Thoracic aorta (tissue), 2 donors: ENCODE measurements around the gene JMJD4. TPM values are rescaled to one million over a fixed set of nuclear protein-coding genes. Genes with fewer than 3 reads are reported as not detected.
A peak's percentile ranks its signal among the peaks of the same experiment; 100 is the strongest.

Experiments
- ATAC-seq: fragments of 150-250 bp; one replicate; pipeline ENCODE4 v1.8.0; 2017; ENCODE audit warnings: low read depth; ENCODE audit not compliant: insufficient number of reproducible peaks, low FRiP score
- DNase-seq: peaks from one replicate; pipeline ENCODE4 v3.0.0-alpha.2; 2020; ENCODE audit warnings: low spot score
- H3K27ac ChIP-seq, 2 donors: fragments of 200-600 bp; sonication (generic); 1 replicate in 1 of 2; 2 replicates in 1 of 2; pipeline ENCODE4 v1.5.1; 2016; ENCODE audit warnings: mild to moderate bottlenecking in 2 of 2, moderate library complexity in 2 of 2
- H3K27me3 ChIP-seq: fragments of 200-600 bp; sonication (generic); replicated peaks from 2 replicates; pipeline ENCODE4 v1.6.0; 2016; ENCODE audit warnings: mild to moderate bottlenecking; ENCODE audit not compliant: insufficient read depth
- H3K36me3 ChIP-seq: fragments of 200-600 bp; sonication (generic); one replicate; pipeline ENCODE4 v1.5.1; 2016
- H3K4me1 ChIP-seq, 2 donors: fragments of 200-600 bp; sonication (generic); 1 replicate in 1 of 2; 2 replicates in 1 of 2; pipeline versions ENCODE4 v1.5.1 to v1.6.0; 2016; ENCODE audit warnings: low read depth in 2 of 2, mild to moderate bottlenecking in 1 of 2; ENCODE audit not compliant: control insufficient read depth in 1 of 2
- H3K4me3 ChIP-seq: fragments of 200-600 bp; sonication (generic); 2 replicates; pipeline ENCODE4 v1.5.1; 2016; ENCODE audit warnings: mild to moderate bottlenecking
- H3K9me3 ChIP-seq: fragments of 200-600 bp; sonication (generic); 2 replicates; pipeline ENCODE4 v1.5.1; 2016
- CTCF ChIP-seq: fragments of 200-600 bp; sonication (generic); IDR thresholded peaks from one replicate; pipeline ENCODE4 v1.5.1; 2019; ENCODE audit warnings: antibody characterized with exemption
- total RNA-seq, 2 donors: library from RNA; depleted of rRNA; stranded (reverse); fragments of >200 nt; gene quantifications; one replicate each; pipeline versions ENCODE4 v1.1.0 to v1.2.3, GENCODE V29; 2016

The JMJD4 gene
- total RNA-seq, 2 donors from 2014 or later: 19.4 to 24.2 TPM

- no peaks in the 10 kb centered on the region for H3K9me3 ChIP-seq
- TF ChIP-seq CTCF: no peak
- no peaks in the 10 kb centered on the region for H3K27me3 ChIP-seq
- H3K4me1 ChIP-seq: peaks cover 0 to 17% of the 10 kb centered on the region in 2 donors
- no peak overlapping the region for H3K4me3 ChIP-seq
- H3K27ac ChIP-seq: no peak overlapping the region
- ATAC-seq (no peak), DNase-seq (no peak)
- H3K36me3 ChIP-seq: no peaks in the 10 kb centered on the region
Measured at GRCh38 chr1:227776331-227776771, 41.2 kb upstream of the JMJD4 start.

GRCh38 chr1:227775841-227776240, 40.7 kb upstream of the JMJD4 start:
- Histone ChIP-seq H3K27ac (no peak overlapping the region), H3K36me3 (no peaks in the 10 kb centered on the region), H3K9me3 (no peaks in the 10 kb centered on the region), H3K27me3 (no peaks in the 10 kb centered on the region), H3K4me3 (no peak overlapping the region), H3K4me1 (peaks cover 0 to 17% of the 10 kb centered on the region in 2 donors)
- TF ChIP-seq CTCF: no peak
- DNase-seq (no peak), ATAC-seq (no peak)

GRCh38 chr1:227774821-227775661, 39.9 kb upstream of the JMJD4 start:
- no peak for ATAC-seq
- DNase-seq: no peak
- Histone ChIP-seq H3K36me3 (peaks cover 3% of the 10 kb centered on the region), H3K9me3 (no peaks in the 10 kb centered on the region), H3K4me3 (peak overlapping the region; percentile 34), H3K27me3 (no peaks in the 10 kb centered on the region), H3K4me1 (peaks cover 0 to 17% of the 10 kb centered on the region in 2 donors), H3K27ac (no peak overlapping the region)
- TF ChIP-seq CTCF: no peak

GRCh38 chr1:227774051-227774731, 39.1 kb upstream of the JMJD4 start:
- ATAC-seq: no peak
- peaks cover 0 to 17% of the 10 kb centered on the region in 2 donors for H3K4me1 ChIP-seq
- H3K36me3 ChIP-seq: peaks cover 3% of the 10 kb centered on the region
- H3K27me3 ChIP-seq: no peaks in the 10 kb centered on the region
- DNase-seq: no peak
- TF ChIP-seq CTCF: no peak
- H3K9me3 ChIP-seq: no peaks in the 10 kb centered on the region
- H3K27ac ChIP-seq: no peak overlapping the region
- no peak overlapping the region for H3K4me3 ChIP-seq

GRCh38 chr1:227773558-227773957, 38.5 kb upstream of the JMJD4 start:
- H3K27ac ChIP-seq: no peak overlapping the region
- no peaks in the 10 kb centered on the region for H3K9me3 ChIP-seq
- no peaks in the 10 kb centered on the region for H3K27me3 ChIP-seq
- no peak for ATAC-seq
- no peak for TF ChIP-seq CTCF
- no peak overlapping the region for H3K4me3 ChIP-seq
- peaks cover 0 to 17% of the 10 kb centered on the region in 2 donors for H3K4me1 ChIP-seq
- no peak for DNase-seq
- peaks cover 7% of the 10 kb centered on the region for H3K36me3 ChIP-seq
